Ammon's horn (tissue), 1 donor: Measurements from ENCODE around the gene ANKRD52.
"Not testable (repeated sequence)": the region's sequence is repeated elsewhere in the genome, so short reads cannot be mapped to it uniquely, and the experiment has no call there.

ENCODE experiments used
- DNase-seq: peaks from one replicate; pipeline ENCODE4 v3.0.0-alpha.2; 2016; ENCODE audit warnings: low spot score

Gene ANKRD52

GRCh38 chr12:56258068-56258819 lies at the start of gene ANKRD52:
Gene ANKRD52, minus strand, starts transcription at chr12:56258384. Its CDS starts 115 bp downstream, at chr12:56258269.
- DNase-seq, result peak; percentile 83

DNA sequence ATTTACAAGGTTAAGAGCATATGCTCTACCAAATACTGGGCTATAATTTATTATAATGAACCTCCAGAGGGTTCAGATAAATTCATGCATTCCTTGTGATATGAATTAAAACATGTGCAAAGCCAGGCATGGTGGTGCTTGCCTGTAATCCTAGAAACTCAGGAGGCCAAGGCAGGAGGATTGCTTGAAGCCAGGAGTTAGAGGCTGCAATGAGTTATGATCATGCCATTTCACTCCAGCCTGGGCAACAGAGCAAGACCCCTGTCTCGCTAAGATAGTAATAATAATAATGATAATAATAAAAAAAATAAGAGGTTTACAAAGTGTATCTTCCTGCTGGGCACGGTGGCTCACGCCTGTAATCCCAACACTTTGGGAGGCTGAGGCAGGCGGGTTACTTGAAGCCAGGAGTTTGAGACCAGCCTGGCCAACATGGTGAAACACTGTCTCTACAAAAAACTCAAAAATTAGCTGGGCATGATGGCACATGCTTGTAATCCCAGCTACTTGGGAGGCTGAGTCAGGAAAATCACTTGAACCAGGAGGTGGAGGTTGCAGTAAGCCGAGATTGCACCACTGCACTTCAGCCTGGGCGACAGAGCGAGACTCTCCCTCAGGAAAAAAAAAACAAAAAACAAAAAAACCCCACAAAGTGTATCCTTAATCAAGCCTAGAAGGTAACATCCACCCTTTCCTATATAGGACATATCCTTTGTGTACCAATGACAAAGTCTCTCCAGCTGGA lies 49.2 kb upstream of the ANKRD52 start:
- no peak for DNase-seq

- no peak for DNase-seq
These were observed 46.8 kb upstream of the ANKRD52 start for GRCh38 chr12:56304872-56305590.

- no peak for DNase-seq
These were observed 46.1 kb upstream of the ANKRD52 start for GRCh38 chr12:56304276-56304675.

GRCh38 chr12:56300644-56301464 lies 42.7 kb upstream of the ANKRD52 start:
- peak; percentile 8 for DNase-seq

DNA sequence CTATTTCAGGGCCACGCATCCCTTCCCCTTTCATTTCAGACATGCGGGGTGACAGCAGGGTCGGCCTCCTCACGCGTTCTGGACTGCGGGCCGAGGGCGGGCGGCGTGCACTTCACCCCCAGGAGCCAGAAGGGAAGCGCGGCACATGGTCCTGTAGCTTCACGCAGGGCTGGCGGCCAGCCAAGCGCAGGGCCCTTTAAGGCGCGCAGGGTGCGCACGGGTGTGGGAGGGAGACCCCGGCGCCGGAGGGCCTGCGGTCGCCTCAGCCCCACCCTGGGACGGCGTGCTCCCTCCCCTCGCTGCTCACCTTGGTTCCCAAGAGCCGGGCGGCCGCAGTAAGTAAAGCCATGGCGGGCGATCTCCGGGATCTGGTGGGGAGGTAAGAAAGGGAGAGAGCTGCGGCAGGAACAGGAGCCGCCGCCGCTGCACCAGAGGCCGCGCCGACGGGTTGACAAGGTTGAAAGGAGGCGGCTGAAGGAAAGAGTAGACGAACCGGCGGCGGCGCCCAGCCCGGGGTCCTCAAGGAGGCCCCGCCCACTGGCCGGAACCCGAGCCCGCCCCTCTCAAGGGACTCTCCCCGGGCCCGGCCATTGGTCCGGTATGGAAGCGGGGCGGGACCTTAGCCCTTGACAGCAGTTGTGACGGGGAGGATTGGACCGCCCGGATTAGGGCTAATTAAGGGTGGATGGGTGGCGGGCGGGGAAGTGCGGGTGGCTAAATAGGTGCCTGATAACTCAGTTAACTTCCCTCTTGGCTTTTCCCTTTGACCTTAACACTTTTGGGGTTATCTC lies 41.9 kb upstream of the ANKRD52 start, which contains the start of gene CS:
Gene CS (minus strand): TSS at position 478 of the 791 bp plus-strand sequence. CDS start 129 bp downstream, at position 349.
- peak; percentile 99 for DNase-seq

DNA sequence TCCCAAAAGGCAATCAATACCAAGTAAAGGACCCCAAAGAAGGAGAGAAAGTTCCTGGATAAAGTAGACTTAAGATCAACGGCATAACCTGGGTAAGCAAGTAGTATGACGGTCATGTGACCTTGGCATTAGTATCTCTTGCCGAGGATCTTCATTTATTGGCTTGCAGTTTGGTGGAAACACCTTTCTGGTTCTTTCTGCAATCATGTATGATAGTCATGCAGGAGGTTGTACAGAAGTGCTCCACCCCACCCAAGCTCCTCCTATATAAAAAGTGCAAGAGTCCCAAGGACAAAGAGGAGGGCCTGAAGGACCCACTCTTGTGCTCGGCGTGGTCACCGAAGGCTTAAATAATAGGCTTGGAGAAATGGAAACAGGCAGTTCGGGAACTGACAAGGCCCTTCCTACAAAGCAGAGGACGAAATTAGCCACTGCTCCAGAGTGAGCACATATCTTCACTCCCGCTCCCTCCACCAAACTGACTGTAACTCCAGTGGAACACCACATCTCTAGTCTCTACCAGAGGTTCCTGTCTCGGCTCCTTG lies 41.2 kb upstream of the ANKRD52 start:
- DNase-seq, result no peak

DNA sequence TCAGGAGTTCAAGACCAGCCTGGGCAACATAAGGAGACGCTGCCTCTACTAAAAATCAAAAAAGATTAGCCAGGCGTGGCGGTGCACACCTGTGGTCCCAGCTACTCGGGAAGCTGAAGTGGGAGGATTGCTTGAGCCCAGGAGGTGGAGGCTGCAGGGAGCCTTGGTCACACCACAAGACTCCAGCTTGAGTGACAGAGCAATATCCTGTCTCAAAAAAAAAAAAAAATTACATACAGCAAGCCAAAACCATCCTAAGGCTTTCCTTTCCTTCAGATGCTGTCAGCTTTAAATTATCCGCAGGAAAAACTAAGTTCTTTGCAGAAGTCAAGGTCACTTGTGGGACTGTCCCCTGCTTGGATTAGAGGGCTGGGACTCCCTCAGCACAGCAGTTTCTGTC lies 40.6 kb upstream of the ANKRD52 start:
- no peak for DNase-seq

GRCh38 chr12:56297400-56297799 lies 39.2 kb upstream of the ANKRD52 start:
- no peak for DNase-seq

DNA sequence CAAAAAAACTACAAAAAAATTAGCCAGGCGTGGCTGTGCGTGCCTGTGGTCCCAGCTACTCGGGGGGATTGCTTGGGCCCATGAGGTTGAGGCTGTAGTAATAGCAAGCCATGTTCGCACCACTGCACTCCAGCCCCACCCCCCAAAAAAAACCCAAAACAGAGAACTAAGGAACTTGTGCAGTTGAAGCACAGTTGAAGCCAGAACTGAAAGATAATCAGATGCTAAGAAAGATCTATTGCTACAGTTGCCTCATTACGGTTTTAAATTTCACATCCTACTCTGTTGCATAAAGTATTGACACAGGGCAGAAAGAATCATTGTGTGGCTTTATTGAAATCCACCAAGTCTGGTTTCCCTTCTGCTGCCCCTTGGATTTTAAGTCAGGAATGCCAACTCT lies 38.1 kb upstream of the ANKRD52 start:
- no peak for DNase-seq

GRCh38 chr12:56293795-56294194 lies 35.6 kb upstream of the ANKRD52 start:
- no peak for DNase-seq

GRCh38 chr12:56288705-56289387 lies 30.7 kb upstream of the ANKRD52 start:
- DNase-seq, result no peak

DNA sequence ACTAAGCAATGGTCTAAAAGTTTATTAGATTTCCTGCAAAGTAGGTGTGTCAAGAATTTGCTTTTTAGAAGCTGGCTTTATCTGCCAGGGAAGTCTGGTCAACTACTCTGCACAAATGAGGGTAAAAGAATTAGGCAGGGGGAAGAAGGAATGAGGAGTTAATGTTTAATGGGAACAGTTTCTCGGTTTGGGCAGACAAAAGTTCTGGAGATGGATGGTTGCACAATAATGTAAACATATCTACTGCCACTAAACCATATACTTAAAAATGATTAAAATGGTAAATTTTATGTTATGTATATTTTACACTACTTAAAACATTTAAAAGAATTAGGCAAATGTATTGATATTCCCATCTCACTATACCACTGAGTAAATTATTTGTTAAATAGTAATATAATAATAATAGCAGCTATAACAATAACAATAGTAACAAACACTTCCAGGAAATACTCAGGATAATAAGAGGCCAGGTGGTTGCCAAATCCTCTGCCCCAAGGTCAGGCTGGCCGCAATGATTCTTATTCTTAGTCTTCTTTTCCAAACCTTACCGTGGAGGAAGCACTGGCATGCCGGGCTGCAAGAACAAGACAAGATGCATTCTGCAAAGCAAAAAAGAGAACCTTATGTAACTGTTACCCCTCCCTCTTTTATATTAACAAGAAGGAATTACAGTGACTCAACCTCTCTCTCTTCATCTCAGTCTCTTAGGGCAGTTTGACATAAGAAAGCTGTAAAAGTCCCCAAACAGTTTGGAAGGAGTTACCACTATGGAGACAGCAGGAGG lies 28.1 kb upstream of the ANKRD52 start:
- DNase-seq, result no peak

DNA sequence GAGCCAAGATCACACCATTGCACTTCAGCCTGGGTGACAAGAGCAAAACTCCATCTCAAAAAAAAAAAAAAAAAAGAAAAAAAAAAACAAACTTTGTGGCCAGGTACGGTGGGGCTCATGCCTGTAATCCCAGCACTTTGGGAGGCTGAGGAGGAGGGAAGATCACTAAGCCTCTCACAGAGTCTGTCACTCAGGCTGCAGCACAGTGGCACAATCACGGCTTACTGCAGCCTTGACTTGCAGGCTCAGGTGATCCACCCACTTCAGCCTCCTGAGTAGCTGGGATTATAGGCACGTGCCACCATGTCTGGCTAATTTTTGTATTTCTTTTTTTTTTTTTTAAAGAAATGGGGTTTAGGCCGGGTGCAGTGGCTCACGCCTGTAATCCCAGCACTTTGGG lies 26.1 kb upstream of the ANKRD52 start:
- not testable (repeated sequence) for DNase-seq

DNA sequence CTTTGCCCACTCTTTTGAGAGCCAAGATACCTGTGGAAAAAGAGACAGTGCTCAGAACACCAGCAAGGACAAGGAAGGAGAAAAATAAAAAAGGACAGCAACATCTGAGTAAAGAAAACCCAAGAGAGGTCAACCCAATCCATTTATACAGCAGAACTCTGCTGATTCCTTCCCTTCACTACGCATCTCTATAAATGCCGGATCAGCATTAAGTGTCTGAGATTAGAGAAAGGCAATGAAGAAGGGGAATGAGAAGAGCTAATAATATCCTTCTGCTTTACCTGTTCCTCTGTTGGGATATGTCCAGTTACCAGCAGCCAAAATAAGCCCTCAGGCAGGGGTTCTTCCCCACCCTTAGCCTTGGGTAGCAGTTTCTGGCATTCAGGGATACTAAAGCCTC lies 24.4 kb upstream of the ANKRD52 start:
- no peak for DNase-seq

GRCh38 chr12:56282030-56282429 lies 23.8 kb upstream of the ANKRD52 start:
- no peak for DNase-seq

- DNase-seq, result no peak
These were observed 22.7 kb upstream of the ANKRD52 start for GRCh38 chr12:56280849-56281248.

DNA sequence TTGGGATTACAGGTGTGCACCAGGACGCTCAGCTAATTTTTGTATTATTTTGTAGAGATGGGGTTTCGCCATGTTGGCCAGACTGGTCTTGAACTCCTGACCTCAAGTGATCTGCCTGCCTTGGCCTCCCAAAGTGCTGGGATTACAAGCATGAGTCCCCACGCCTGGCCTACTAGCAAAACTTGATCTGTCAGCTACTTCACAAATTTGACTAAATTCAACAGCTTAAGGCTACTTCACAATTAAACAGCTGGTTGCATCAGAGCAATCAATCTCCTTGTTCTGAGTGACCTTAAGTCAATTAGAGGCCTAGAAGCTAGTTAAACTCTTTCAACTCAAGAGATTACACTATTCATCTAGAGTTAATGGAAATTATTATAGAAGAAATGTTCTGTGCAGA lies 20.7 kb upstream of the ANKRD52 start:
- DNase-seq, result no peak

DNA sequence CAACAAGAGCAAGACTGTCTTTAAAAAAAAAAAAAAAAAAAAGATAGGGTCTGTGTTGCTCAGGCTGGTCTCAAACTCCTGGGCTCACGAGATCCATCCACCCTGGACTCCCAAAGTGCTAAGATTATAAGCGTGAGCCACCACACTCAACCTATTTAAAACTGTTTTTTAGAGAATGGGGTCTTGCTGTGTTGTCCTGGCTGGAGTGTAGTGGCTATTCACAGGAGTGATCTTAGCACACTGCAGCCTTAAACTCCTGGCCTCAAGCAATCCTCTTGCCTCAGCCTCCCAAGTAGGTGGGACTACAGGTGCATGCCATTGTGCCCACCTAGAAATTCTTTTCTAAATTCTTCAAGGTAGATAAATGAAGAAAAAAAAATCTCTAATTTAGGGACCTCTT lies 16.1 kb upstream of the ANKRD52 start:
- no peak for DNase-seq
